GM19035 (cell line): ENCODE measurements around the gene PTBP1.

Source experiments
- ATAC-seq: cut with Tn5 transposase; IDR thresholded peaks from one replicate; pipeline ENCODE4 v1.9.1; 2021; ENCODE audit not compliant: unreplicated experiment

The PTBP1 gene

DNA sequence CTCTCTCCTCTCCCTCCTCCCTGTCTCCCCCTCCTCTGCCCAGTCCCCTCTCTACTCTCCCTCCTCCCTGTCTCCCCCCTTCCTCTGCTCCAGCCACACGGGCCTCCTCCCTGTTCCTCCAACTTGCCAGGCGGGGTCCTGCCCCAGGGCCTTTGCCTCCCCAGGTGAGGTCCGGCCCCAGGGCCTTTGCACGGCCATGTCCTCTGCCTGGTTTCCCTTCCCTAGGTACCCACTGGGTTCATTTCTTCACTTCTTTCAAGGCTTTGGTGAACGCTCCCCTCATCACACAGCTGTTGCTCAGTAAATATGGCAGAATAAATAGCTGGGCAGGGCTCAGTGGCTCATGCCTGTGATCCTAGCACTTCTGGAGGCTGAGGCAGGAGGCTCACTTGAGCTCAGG lies 25.2 kb upstream of the PTBP1 start:
- no peak for ATAC-seq

- ATAC-seq = no peak
These were observed 24.4 kb upstream of the PTBP1 start for GRCh38 chr19:772730-773436.

DNA sequence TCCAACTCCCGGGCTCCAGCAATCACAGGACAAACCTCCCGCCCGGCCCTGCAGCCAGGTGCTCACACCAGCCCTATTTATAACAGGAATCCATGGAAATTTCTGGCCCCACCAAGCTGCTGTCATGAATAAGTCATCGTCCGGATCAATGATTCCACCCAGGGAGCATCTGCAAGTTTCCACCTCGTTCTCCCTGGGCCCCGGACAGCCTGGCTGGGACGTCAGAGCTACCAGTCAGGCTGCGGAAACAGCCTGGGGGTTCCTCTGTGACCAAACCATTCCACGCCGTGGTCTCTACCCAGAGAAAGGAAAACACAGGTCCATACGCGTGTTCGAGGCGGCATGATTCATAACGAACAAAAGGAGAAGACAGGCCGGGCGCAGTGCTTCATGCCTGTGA lies 20.7 kb upstream of the PTBP1 start:
- ATAC-seq = no peak

GRCh38 chr19:778910-779653 lies 18.2 kb upstream of the PTBP1 start:
- ATAC-seq = no peak

DNA sequence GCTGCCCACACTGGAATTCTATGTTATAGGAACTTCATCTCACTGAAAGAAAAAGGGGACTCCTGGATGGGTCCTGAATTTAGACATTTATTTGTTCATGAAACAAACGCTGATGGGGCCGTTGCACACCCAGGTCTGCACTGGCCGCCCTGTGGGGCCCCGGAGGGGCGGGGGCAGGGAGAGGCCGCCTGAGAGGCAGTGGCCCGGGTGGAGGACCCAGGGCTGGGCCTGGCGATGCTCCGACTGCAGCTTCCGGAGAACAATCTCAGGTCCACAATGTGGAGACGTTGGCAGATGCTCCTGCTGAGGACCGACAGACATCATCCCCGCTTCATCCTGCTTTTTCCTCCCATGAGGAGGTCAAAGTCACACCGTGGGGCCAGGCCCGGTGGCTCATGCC lies 16.3 kb upstream of the PTBP1 start:
- no peak for ATAC-seq

DNA sequence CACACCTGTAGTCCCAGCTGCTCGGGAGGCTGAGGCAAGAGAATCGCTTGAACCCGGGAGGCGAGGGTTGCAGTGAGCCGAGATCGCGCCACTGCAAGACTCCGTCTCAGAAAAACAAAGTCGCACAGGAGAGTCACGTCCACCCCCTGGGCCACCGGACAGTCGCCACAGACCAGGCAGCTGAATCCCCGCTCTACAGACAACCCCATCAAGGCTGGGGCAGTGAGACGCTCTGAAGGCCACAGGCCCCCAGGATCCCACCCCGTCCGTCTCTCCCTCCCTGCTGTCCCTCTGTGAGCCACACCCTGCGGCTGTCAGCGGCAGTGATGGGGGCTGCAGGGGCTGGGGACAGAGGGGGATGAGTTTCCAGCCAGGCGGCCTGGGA lies 15.5 kb upstream of the PTBP1 start:
- ATAC-seq = no peak

DNA sequence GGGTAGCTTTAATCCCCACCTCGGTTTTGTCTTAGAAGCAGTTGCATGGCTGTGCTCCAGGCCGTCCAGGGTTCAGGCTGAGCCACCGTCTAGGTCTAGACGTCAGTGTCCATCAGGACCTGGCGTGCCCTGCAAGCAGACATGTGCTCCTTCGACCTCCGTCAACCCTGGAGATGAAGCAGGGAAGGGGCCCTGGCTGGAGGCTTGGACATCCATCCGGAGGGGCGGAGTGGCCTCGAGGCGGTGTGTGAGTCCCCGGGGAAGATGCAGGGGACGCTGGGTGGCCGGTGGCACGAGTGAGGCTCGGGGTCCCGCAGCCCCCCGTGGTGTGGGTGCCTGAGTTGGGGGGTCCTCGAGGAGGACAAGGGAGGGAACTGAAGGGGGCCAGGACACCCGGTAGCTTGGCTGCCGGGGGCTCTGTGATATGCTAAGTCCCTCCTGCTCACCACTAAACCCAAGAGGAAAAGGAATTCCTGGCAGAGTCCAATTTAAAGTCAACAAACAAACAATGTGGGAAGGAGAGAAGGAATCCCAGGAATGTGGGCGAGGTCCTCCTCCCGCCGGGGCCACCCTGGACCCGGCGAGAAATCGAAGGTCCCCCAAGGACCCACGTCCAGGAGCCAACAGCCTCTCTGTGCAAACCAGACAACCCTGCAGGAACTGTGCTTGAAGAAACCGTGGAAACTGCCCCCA lies 14.9 kb upstream of the PTBP1 start:
- ATAC-seq = no peak

DNA sequence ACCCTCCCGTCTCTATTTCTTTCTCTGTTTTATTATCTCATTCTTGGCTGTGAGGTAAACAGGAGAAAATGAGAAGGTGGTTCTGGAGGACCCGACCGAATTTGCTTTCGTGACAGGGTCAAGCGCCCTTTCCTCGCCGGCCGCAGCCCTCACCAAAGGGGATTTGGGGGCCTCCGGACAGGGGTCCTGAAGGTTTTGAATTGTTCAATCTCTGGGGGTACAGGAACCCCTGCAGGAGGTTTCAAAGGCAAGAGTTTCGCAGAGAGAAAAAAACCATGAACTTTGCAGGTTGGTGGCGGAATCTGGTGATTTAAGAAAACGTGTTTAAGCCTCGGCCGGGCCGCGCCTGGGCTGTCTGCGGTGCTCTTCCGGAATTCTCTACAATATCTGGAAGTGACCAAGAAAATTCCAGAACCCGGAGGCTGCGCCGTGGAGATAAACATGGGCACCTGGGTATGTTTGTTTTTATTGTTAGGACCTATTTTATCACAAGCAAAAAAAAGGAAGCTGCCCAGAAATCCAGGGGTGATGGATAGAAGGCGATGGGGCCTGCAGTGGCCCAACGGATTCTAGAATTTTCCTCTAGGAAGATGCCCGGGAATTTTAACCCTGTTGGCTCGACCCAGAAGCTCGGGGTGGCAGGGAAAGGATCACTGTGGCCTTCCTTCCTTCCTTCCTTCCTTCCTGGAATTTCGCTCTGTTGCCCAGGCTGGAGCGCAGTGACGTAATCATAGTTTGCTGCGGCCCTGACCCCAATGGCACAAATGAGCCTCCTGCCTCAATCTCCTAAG lies 14.2 kb upstream of the PTBP1 start:
- ATAC-seq = no peak

DNA sequence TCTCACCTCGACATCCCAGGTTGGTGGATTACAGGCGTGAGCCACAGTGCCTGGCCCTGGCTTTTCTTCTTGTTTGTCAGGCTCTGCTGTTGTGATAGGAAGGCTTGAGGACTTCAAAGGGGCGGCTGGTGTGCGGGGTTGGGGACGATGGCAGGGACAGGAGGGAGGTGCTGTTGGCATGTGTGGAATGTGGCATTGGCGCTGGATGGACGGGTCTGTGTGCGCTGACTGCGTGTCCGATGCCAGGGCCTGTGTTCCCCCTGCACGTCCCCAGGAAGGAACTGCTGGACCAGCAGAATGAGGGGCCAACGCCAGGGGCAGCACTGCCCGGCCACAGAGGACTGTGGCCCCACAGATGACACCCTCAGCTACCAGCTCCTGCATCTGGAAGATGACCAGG lies 12.7 kb upstream of the PTBP1 start:
- ATAC-seq = no peak

- no peak for ATAC-seq
These were observed 9.7 kb upstream of the PTBP1 start for GRCh38 chr19:787536-787935.

- no peak for ATAC-seq
These were observed 8.6 kb upstream of the PTBP1 start for GRCh38 chr19:788686-788982.

GRCh38 chr19:788983-789700 lies 8.1 kb upstream of the PTBP1 start:
- no peak for ATAC-seq

- no peak for ATAC-seq
These were observed 7.6 kb upstream of the PTBP1 start for GRCh38 chr19:789701-790060.

GRCh38 chr19:791007-791566 lies 6.2 kb upstream of the PTBP1 start:
- ATAC-seq = no peak

DNA sequence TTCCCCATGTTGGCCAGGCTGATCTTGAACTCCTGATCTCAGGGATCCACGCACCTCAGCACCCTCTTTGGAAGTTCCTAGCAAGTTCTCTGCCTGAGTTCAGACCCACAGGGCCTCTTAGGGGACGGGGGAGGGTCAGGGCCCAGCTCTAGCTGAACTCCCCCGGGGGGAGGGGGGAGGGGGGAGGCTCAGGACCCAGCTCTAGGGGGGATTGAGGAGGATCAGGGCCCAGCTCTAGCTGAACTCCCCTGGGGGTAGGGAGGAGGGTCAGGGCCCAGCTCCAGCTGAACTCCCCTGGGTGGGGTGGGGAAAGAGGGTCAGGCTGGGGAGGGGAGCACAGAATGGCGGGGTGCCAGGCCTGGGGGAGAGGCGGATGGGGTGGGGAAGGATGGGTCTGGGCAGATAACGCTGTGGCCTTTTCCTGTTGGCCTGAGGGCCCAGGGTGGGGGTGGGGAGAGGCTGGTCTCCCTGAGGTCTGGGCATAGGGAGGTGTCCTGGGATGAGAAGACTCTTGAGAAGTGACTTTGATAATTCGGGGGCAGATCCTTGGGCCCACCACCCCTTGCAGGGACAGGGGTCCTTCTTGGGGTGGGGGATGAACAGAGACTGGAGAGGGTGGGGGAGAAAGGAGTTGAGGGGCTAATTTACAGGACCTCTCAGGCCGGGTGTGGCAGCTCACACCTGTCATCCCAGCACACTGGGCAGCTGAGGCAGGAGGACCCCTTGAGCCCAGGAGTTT lies 5.5 kb upstream of the PTBP1 start:
- no peak for ATAC-seq

DNA sequence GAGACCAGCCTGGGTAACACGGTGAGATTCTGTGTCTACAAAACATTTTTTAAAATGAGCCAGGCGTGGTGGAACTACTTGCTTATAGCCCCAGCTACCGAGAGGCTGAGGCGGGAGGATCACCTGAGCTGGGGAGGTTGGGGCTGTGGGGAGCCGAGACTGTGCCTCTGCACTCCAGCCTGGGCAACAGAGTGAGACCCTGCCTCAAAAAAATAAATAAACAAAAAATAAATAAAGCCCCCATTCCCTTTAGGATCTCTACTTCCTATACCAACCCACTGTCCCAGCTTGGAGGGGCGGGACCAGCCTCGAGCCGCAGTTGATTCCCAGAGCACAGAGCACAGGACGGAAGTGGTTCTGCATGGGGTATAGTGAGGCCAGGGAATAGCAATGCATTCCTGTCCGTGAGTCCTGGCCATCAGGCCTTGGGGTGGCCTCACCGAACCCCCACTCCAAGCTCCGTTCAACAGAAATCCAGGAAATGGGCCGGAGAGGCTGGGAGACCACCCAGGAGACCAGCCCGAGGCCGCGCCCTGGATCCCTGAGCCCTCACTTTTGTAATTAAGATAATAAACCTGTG lies 4.9 kb upstream of the PTBP1 start:
- no peak for ATAC-seq

- ATAC-seq = no peak
These were observed 3.4 kb upstream of the PTBP1 start for GRCh38 chr19:793806-794205.

DNA sequence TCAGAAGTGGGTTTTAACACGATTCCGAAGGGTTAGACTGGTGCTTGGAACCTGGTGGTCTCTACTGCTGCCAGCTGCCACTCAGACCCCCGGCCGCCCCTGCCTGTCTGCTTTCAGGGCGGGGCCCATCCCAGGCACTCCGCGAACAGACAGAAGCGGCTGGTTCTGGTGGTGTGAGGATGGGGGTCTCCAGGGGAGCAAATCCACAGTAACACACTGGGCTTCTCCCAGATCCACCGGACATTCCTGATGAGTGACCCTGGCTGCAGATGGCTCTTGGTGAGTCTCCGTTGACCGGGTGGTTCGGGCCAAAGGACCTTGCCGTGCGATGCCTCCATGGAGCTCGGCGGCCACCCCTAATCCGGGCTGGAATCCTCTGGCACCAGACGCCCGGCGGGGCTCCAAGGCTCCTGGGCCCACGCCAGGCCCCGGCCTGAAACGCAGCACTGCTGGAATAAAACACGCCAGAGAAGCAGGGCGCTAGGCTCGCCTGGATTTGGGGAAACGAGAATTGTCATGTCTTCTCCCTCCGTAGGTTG lies 2.1 kb upstream of the PTBP1 start:
- ATAC-seq = no peak
